ENCODE results near the gene EXOC5. TPM values are rescaled to one million over a fixed set of nuclear protein-coding genes. Genes with fewer than 3 reads are reported as not detected.

Gene EXOC5
- total RNA-seq, 1 donor from 2014 or later = 48.5 TPM

GRCh38 chr14:57161583-57162234 is 107.0 kb downstream of the EXOC5 start:
- H3K27me3 Mint-ChIP-seq (ENCODE audit: low read depth) = peaks cover 17% of the 10 kb centered on the region
- H3K4me3 Mint-ChIP-seq = no peak overlapping the region
- no peak for DNase-seq (ENCODE audit: low spot score in 2 of 2, unreplicated experiment in 2 of 2)
- H3K36me3 Mint-ChIP-seq = no peaks in the 10 kb centered on the region
- H3K27ac Mint-ChIP-seq = no peak overlapping the region
- TF ChIP-seq, protein P1, sequence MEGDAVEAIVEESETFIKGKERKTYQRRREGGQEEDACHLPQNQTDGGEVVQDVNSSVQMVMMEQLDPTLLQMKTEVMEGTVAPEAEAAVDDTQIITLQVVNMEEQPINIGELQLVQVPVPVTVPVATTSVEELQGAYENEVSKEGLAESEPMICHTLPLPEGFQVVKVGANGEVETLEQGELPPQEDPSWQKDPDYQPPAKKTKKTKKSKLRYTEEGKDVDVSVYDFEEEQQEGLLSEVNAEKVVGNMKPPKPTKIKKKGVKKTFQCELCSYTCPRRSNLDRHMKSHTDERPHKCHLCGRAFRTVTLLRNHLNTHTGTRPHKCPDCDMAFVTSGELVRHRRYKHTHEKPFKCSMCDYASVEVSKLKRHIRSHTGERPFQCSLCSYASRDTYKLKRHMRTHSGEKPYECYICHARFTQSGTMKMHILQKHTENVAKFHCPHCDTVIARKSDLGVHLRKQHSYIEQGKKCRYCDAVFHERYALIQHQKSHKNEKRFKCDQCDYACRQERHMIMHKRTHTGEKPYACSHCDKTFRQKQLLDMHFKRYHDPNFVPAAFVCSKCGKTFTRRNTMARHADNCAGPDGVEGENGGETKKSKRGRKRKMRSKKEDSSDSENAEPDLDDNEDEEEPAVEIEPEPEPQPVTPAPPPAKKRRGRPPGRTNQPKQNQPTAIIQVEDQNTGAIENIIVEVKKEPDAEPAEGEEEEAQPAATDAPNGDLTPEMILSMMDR (IDR thresholded peaks at IDR 0.05; ENCODE audit: unreplicated experiment) = no peak
- H3K9me3 Mint-ChIP-seq = no peaks in the 10 kb centered on the region
- no peaks in the 10 kb centered on the region for H3K4me1 Mint-ChIP-seq

GRCh38 chr14:57160333-57160732 is 108.4 kb downstream of the EXOC5 start:
- no peaks in the 10 kb centered on the region for H3K4me1 Mint-ChIP-seq
- peaks cover 21% of the 10 kb centered on the region for H3K27me3 Mint-ChIP-seq (ENCODE audit: low read depth)
- no peak for DNase-seq (ENCODE audit: low spot score in 2 of 2, unreplicated experiment in 2 of 2)
- H3K36me3 Mint-ChIP-seq = no peaks in the 10 kb centered on the region
- TF ChIP-seq, protein P1 (IDR thresholded peaks at IDR 0.05; ENCODE audit: unreplicated experiment) = no peak
- no peak overlapping the region for H3K27ac Mint-ChIP-seq
- H3K9me3 Mint-ChIP-seq = no peaks in the 10 kb centered on the region
- no peak overlapping the region for H3K4me3 Mint-ChIP-seq

GRCh38 chr14:57153286-57153685 is 115.4 kb downstream of the EXOC5 start:
- H3K36me3 Mint-ChIP-seq = no peaks in the 10 kb centered on the region
- H3K9me3 Mint-ChIP-seq = no peaks in the 10 kb centered on the region
- H3K27me3 Mint-ChIP-seq (ENCODE audit: low read depth) = peaks cover 9% of the 10 kb centered on the region
- H3K27ac Mint-ChIP-seq = no peak overlapping the region
- DNase-seq (ENCODE audit: low spot score in 2 of 2, unreplicated experiment in 2 of 2) = no peak
- TF ChIP-seq, protein P1 (IDR thresholded peaks at IDR 0.05; ENCODE audit: unreplicated experiment) = no peak
- no peaks in the 10 kb centered on the region for H3K4me1 Mint-ChIP-seq
- H3K4me3 Mint-ChIP-seq = no peak overlapping the region

Other genes starting within 250 kb of the EXOC5 start
- gene AP5M1, start 66 bp upstream of the EXOC5 start, total RNA-seq = 30.5 to 36.3 TPM (median 32.8 TPM) in 3 replicates
- gene NAA30, start 121.7 kb upstream of the EXOC5 start, total RNA-seq = 19.2 TPM in 3 replicates
- not detected in 3 replicates for gene CCDC198, start 225.0 kb upstream of the EXOC5 start, total RNA-seq